GM12878 (cell line): ENCODE data around the gene RGS4. TPM values are rescaled to one million over a fixed set of nuclear protein-coding genes. Genes with fewer than 3 reads are reported as not detected.

ENCODE experiments used
- TCF3 ChIP-seq: IDR thresholded peaks from 2 replicates; pipeline ENCODE4 v1.6.1; 2012; ENCODE audit warnings: low read depth, mild to moderate bottlenecking, low read length, borderline replicate concordance; ENCODE audit not compliant: insufficient read depth
- ZBED1 ChIP-seq: IDR thresholded peaks from 2 replicates; pipeline ENCODE4 v1.6.1; 2016; ENCODE audit warnings: borderline replicate concordance
- ZNF384 ChIP-seq: IDR thresholded peaks from 2 replicates; pipeline ENCODE4 v1.6.1; 2012; ENCODE audit warnings: low read depth, mild to moderate bottlenecking, low read length, improper control_type of control experiment, borderline replicate concordance
- polyA plus RNA-seq, 11 experiments: library from polyadenylated mRNA; depleted of rRNA in 4 of 11; unstranded in 6 of 11; stranded (reverse) in 5 of 11; fragments of >200 nt; fragmentation: Nextera tagmentation in 4 of 11; fragmentation: Illumina TruSeq in 1 of 11; extraction: Ambion mirVana in 4 of 11; extraction: Trizol in 1 of 11; gene quantifications; 1 replicate in 1 of 11; 2 replicates in 10 of 11; pipeline versions ENCODE4 v1.2.1 to v1.2.3, GENCODE V29; 2011 to 2016; ENCODE audit warnings: inconsistent platforms in 2 of 11, missing spikeins in 2 of 11, low read depth in 1 of 11
- total RNA-seq, 4 experiments: library from RNA; depleted of rRNA in 3 of 4; stranded (reverse); fragments of >200 nt in 3 of 4; fragmentation: Illumina TruSeq in 1 of 4; extraction: Trizol in 1 of 4; gene quantifications; 2 replicates each; pipeline versions ENCODE4 v1.2.1 to v1.2.3, GENCODE V29; 2013 to 2021
- TF ChIP-seq, protein P1 (sequence below): fragments of 450-650 bp; IDR thresholded peaks from 2 replicates; pipeline ENCODE4 v1.6.1; 2017; ENCODE audit warnings: mild to moderate bottlenecking, moderate library complexity
- TF ChIP-seq, protein P2 (sequence below): fragments of 450-650 bp; IDR thresholded peaks from 2 replicates; pipeline ENCODE4 v1.6.1; 2016; ENCODE audit warnings: mild to moderate bottlenecking
- TF ChIP-seq, protein P3 (sequence below): fragments of 450-650 bp; IDR thresholded peaks from 2 replicates; pipeline ENCODE4 v1.6.1; 2017; ENCODE audit warnings: borderline replicate concordance

The RGS4 gene
- total and polyA plus RNA-seq, 10 of the 15 experiments (the other 5 are each of a cell fraction or from before 2014, with no cell fraction given): 0.05 to 0.14 TPM; not detected in 8

DNA sequence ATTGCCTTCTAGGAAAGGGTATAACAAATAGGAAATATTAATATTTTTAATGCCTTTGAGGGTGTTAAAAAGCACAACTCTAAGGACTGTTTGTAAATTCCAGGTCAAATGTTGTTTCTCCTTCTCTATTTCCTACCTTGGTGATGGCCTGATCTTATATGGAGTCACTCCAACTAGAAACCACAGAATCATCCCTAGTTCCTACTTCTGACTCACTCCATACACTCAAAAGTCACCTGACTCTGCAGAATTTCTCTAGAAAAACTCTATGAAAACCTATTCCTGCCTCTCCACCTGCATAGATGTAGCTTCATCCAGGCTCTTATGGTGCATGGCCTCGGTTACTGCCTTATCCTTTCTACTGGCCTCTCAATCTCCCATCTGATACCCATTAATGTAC, 14.5 kb downstream of the RGS4 start (continued):
- TF ChIP-seq, protein P1, sequence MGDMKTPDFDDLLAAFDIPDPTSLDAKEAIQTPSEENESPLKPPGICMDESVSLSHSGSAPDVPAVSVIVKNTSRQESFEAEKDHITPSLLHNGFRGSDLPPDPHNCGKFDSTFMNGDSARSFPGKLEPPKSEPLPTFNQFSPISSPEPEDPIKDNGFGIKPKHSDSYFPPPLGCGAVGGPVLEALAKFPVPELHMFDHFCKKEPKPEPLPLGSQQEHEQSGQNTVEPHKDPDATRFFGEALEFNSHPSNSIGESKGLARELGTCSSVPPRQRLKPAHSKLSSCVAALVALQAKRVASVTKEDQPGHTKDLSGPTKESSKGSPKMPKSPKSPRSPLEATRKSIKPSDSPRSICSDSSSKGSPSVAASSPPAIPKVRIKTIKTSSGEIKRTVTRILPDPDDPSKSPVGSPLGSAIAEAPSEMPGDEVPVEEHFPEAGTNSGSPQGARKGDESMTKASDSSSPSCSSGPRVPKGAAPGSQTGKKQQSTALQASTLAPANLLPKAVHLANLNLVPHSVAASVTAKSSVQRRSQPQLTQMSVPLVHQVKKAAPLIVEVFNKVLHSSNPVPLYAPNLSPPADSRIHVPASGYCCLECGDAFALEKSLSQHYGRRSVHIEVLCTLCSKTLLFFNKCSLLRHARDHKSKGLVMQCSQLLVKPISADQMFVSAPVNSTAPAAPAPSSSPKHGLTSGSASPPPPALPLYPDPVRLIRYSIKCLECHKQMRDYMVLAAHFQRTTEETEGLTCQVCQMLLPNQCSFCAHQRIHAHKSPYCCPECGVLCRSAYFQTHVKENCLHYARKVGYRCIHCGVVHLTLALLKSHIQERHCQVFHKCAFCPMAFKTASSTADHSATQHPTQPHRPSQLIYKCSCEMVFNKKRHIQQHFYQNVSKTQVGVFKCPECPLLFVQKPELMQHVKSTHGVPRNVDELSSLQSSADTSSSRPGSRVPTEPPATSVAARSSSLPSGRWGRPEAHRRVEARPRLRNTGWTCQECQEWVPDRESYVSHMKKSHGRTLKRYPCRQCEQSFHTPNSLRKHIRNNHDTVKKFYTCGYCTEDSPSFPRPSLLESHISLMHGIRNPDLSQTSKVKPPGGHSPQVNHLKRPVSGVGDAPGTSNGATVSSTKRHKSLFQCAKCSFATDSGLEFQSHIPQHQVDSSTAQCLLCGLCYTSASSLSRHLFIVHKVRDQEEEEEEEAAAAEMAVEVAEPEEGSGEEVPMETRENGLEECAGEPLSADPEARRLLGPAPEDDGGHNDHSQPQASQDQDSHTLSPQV: no peak
- TF ChIP-seq TCF3 (no peak), ZBED1 (no peak), ZNF384 (no peak)
- TF ChIP-seq, protein P2, sequence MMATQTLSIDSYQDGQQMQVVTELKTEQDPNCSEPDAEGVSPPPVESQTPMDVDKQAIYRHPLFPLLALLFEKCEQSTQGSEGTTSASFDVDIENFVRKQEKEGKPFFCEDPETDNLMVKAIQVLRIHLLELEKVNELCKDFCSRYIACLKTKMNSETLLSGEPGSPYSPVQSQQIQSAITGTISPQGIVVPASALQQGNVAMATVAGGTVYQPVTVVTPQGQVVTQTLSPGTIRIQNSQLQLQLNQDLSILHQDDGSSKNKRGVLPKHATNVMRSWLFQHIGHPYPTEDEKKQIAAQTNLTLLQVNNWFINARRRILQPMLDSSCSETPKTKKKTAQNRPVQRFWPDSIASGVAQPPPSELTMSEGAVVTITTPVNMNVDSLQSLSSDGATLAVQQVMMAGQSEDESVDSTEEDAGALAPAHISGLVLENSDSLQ: no peak
- TF ChIP-seq, protein P3, sequence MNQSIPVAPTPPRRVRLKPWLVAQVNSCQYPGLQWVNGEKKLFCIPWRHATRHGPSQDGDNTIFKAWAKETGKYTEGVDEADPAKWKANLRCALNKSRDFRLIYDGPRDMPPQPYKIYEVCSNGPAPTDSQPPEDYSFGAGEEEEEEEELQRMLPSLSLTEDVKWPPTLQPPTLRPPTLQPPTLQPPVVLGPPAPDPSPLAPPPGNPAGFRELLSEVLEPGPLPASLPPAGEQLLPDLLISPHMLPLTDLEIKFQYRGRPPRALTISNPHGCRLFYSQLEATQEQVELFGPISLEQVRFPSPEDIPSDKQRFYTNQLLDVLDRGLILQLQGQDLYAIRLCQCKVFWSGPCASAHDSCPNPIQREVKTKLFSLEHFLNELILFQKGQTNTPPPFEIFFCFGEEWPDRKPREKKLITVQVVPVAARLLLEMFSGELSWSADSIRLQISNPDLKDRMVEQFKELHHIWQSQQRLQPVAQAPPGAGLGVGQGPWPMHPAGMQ: no peak
